SK-N-SH treated with all-trans-retinoic acid at 6 μM for 48 hours (cell line): ENCODE measurements around the gene MRGPRD.

Source experiments
- CSDC2 ChIP-seq: fragments of 250-450 bp; sonication (Bioruptor Pico); IDR thresholded peaks from 2 replicates; pipeline ENCODE4 v1.5.0; 2020; ENCODE audit warnings: mild to moderate bottlenecking, moderate library complexity
- ESRRG ChIP-seq: fragments of 250-450 bp; sonication (Bioruptor Pico); IDR thresholded peaks from 2 replicates; pipeline ENCODE4 v1.6.1; 2021; ENCODE audit warnings: mild to moderate bottlenecking
- RARB ChIP-seq: fragments of 250-450 bp; sonication (Bioruptor Pico); IDR thresholded peaks from 2 replicates; pipeline ENCODE4 v1.8.0; 2021; ENCODE audit warnings: mild to moderate bottlenecking, moderate library complexity
- TCF4 ChIP-seq: fragments of 250-450 bp; sonication (Bioruptor Pico); IDR thresholded peaks from 2 replicates; pipeline ENCODE4 v1.8.0; 2021; ENCODE audit warnings: mild to moderate bottlenecking, moderate library complexity, borderline replicate concordance
- TOX ChIP-seq: fragments of 250-450 bp; sonication (Bioruptor Pico); IDR thresholded peaks from 2 replicates; pipeline ENCODE4 v1.8.0; 2021; ENCODE audit warnings: mild to moderate bottlenecking, moderate library complexity, borderline replicate concordance
- ZC3H10 ChIP-seq: fragments of 250-450 bp; sonication (Bioruptor Pico); IDR thresholded peaks from 2 replicates; pipeline ENCODE4 v1.5.1; 2021; ENCODE audit warnings: mild to moderate bottlenecking, moderate library complexity
- ZNF565 ChIP-seq: fragments of 450-650 bp; formaldehyde crosslinking; conservative IDR thresholded peaks from 2 replicates; pipeline ENCODE4 v1.5.0; 2020; ENCODE audit warnings: low read depth, mild to moderate bottlenecking, moderate library complexity
- TF ChIP-seq, protein P1 (sequence below): fragments of 250-450 bp; sonication (Bioruptor Pico); IDR thresholded peaks from 2 replicates; pipeline ENCODE4 v1.8.0; 2020; ENCODE audit warnings: mild to moderate bottlenecking, moderate library complexity, borderline replicate concordance

DNA sequence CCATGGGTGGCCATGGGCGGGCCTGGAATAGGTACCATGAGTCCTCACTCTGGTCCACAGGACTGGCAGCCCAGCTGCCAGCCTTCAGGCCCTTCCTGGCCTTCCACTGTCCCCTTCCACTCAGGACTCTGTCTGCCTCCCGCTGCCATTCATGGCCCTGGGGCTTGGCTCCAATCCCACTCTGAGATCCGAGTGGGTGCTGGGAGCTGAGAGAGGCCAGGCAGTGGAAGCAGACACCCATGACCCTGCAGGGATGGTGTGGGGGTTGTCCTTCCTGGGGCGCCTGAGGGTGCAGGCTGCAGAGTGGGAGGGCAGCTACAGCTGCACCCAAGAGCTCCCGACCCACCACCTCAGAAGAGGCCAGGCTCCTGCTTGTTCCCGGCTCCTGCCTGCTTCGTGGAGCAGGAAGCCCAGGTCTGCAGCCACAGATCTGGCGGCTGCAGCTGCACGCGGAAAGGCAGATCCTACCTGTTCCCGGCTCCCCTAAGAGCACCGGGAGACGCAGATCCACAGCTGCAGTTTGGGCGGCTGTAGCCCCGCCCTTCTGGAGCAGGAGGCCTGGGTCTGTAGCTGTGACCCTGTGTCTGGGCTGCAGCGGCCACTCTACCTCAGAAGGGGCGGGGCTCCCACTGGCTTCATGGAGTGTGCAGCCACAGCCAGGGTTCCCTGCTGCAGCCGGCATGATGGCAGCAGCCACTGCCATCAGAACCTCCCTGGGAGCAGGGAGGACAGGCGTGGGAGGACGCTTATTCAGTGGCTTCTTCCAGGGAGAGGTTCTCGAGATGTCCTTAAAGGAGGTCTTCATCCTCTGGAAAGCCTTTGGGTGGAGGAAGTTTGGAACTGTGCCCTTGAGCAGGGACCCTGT, 49.6 kb downstream of the MRGPRD start:
- no peak for TF ChIP-seq ZNF565 (CRISPR knock-in tag)
- no peak for TF ChIP-seq TOX
- TF ChIP-seq, protein P1, sequence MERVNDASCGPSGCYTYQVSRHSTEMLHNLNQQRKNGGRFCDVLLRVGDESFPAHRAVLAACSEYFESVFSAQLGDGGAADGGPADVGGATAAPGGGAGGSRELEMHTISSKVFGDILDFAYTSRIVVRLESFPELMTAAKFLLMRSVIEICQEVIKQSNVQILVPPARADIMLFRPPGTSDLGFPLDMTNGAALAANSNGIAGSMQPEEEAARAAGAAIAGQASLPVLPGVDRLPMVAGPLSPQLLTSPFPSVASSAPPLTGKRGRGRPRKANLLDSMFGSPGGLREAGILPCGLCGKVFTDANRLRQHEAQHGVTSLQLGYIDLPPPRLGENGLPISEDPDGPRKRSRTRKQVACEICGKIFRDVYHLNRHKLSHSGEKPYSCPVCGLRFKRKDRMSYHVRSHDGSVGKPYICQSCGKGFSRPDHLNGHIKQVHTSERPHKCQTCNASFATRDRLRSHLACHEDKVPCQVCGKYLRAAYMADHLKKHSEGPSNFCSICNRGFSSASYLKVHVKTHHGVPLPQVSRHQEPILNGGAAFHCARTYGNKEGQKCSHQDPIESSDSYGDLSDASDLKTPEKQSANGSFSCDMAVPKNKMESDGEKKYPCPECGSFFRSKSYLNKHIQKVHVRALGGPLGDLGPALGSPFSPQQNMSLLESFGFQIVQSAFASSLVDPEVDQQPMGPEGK (CRISPR knock-in tag): no peak
- TF ChIP-seq RARB: no peak
- no peak for TF ChIP-seq CSDC2 (CRISPR knock-in tag)
- TF ChIP-seq ZC3H10 (CRISPR knock-in tag): no peak
- no peak for TF ChIP-seq ESRRG (CRISPR knock-in tag)
- no peak for TF ChIP-seq TCF4
